GM12892 (cell line): ENCODE results near the gene DGLUCY.
"Not testable (repeated sequence)": the region's sequence is repeated elsewhere in the genome, so short reads cannot be mapped to it uniquely, and the experiment has no call there.

ENCODE experiments used
- DNase-seq: peaks from one replicate; pipeline ENCODE4 v3.0.0; 2011; ENCODE audit not compliant: insufficient read length
- FAIRE-seq: peaks from 2 replicates; lab custom pipeline; 2011; peaks lifted over from hg19 to GRCh38; lab: Jason Lieb, UNC
- POLR2A ChIP-seq: IDR thresholded peaks from 2 replicates; pipeline ENCODE4 v1.6.1; 2011; ENCODE audit warnings: low read depth, low read length, control low read depth
- POLR2AphosphoS5 ChIP-seq: IDR thresholded peaks from 2 replicates; pipeline ENCODE4 v1.6.1; 2011; ENCODE audit warnings: low read depth, low read length, control low read depth
- TAF1 ChIP-seq: IDR thresholded peaks from 2 replicates; pipeline ENCODE4 v1.6.1; 2011; ENCODE audit warnings: low read depth, mild to moderate bottlenecking, control low read depth, low read length, borderline replicate concordance

The DGLUCY gene

DNA sequence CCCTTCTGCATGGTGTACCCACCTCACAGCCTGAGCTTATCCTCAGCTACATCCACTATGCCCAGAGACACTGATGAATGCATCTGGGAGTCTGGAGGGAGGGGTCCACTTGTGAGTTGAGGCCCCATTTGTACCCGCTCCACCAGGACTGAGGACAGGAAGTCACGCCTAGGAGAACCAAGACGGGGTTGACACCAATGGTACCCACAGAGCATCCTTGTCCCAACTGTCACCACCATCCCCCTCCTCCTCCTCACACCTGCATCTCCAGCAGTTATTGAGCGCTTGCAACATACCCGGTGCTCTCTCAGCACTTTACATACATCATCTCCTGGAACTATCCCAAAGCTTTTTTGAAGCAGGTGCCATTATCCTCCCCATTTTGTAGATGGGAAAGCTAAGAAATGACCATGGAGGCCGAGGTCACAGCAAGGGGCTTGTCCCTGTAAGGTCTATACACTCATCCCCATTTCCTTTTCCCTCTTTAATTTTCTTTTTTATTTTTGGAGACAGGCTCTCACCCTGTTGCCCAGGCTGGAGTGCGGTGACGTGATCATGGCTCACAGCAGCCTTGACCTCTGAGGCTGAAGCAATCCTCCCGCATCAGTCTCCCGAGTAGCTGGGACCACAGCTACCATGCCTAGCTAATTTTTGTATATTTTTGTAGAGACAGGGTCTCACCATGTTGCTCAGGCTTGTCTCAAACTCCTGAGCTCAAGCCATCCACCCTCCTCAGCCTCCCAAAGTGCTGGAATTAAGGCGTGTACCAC lies 31.7 kb downstream of the DGLUCY start:
- TF ChIP-seq TAF1, result no peak
- TF ChIP-seq POLR2A, result no peak
- no peak for TF ChIP-seq POLR2AphosphoS5
- no peak for DNase-seq
- FAIRE-seq, result no peak

DNA sequence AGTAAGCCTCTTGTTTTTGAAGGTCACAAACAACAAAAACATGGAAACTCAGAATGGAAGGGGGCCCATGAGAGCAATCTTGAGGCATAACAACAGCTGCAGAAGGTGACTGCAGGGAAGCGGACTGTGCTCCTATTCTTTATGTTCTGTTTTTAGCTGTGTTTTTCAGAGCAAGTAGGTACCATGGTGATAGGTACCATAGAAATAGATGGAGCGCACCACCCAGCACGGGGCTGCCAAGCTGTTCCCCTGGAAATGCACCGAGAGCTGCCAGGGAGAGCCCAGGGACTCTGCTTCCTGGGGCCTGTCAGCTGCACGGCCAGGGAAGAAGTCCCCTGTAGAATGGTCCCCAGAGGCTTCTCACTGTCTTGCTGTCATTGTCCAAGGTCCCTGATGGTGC lies 32.8 kb downstream of the DGLUCY start:
- DNase-seq (no peak), FAIRE-seq (no peak)
- no peak for TF ChIP-seq POLR2A
- TF ChIP-seq TAF1, result no peak
- TF ChIP-seq POLR2AphosphoS5, result no peak

DNA sequence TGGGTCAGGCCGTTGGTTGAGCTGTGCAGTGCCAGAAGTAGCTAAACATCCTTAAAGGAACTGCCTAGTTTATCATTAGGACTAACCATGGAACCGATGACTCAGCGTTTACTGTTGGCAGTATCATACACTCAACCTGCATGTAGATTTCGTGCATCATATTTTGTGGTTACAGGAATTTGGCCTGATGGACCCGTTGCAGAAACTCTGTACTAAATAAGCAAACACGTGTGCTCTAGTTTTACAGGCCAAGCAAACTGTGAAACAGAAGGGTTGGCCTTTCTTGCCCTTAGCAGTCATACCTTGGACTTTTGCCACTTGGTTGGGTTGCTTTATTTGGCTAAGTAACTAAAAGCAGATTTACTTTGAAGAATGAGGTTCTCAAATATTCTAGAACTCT lies 35.6 kb downstream of the DGLUCY start:
- FAIRE-seq (no peak), DNase-seq (no peak)
- TF ChIP-seq POLR2A, result no peak
- TF ChIP-seq POLR2AphosphoS5, result no peak
- no peak for TF ChIP-seq TAF1

DNA sequence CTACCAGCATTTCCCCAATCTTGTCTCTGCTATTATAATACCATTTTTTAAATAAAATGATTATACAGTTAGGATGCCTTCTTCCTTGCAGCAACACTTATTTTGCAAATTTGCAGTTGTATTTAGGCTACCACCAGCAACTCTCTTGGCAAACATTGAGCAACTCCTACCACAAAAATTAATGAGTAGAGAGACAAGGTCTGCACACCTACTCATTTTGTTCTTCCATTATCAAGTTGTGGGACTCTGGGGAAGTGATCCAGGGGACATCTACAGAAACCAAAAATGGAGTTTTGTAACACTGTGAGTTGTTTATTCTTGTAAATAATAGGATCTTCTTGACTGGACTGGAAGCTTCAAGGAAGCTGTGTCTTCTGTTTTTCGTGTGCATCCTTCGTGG lies 38.6 kb downstream of the DGLUCY start:
- no peak for DNase-seq
- no peak for FAIRE-seq
- TF ChIP-seq TAF1 (no peak), POLR2A (no peak), POLR2AphosphoS5 (no peak)

- no peak for TF ChIP-seq POLR2A
- no peak for TF ChIP-seq TAF1
- no peak for TF ChIP-seq POLR2AphosphoS5
- FAIRE-seq, result no peak
Observed at GRCh38 chr14:91153360-91153759, 39.5 kb downstream of the DGLUCY start.

DNA sequence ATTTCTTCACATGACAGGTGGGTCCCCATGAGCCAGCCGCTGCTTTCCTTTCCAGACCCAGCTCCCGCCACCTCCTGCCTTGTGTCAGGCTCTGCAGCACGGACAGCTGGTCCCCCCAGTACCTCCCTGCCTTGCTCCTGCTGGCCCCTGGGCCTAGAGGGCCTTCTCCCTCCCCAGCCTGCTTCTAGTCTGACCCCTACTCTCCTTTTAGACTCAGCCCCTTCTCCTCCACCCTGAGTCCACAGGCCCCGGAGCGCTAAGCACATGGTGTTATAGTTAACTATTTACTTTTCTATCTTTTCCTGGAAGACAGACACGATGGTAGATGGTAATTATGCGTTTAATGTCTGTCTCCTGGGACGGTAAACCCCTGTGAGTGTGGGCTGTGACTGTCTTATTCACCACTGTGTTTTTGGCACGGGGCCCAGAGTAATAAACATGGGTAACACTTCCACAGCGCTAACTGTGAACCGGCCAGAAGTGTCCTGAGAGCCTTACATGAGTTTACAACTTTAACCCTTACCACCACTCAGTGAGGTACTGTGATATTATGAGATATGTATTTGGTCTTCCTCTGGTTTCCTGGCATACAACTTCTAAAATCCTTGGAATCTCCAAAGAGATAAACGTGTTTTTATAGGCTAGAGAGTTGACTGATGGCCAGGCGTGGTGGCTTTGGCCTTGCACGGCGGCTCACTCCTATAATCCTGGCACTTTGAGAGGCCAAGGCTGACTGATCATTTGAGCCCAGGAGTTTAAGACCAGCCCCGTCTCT lies 41.2 kb downstream of the DGLUCY start:
- no peak for FAIRE-seq

More at GRCh38 chr14:91153360-91153759, 39.5 kb downstream of the DGLUCY start:
- DNase-seq, result no peak

DNA sequence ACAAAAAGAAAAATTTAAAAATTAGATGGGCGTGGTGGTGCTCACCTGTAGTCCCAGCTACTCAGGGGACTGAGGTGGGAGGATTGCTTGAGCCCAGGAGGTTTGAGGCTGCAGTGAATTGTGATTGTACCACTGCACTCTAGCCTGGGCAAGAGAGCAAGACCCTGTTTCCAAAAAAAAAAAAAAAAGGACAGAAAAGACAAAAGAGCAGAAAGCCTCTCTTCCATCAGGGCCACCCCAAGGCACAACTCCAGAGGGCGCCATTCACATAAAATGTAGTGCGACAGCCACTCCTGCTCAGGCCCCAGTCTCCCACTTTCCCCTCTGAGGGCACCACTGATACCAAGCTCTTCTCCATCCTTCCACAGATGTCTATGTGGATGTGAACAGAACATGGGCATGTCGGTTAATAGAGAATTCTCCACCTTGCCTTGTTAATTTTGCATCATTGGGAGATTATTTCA lies 41.8 kb downstream of the DGLUCY start:
- FAIRE-seq (no peak), DNase-seq (no peak)
- TF ChIP-seq POLR2A, result no peak

More for the DNA sequence above, 41.2 kb downstream of the DGLUCY start:
- no peak for DNase-seq
- no peak for TF ChIP-seq TAF1
- TF ChIP-seq POLR2AphosphoS5, result no peak
- no peak for TF ChIP-seq POLR2A

GRCh38 chr14:91156142-91156666 lies 42.3 kb downstream of the DGLUCY start:
- not testable (repeated sequence) for FAIRE-seq, DNase-seq

GRCh38 chr14:91156877-91157276 lies 43.0 kb downstream of the DGLUCY start:
- DNase-seq, FAIRE-seq: not testable (repeated sequence)

DNA sequence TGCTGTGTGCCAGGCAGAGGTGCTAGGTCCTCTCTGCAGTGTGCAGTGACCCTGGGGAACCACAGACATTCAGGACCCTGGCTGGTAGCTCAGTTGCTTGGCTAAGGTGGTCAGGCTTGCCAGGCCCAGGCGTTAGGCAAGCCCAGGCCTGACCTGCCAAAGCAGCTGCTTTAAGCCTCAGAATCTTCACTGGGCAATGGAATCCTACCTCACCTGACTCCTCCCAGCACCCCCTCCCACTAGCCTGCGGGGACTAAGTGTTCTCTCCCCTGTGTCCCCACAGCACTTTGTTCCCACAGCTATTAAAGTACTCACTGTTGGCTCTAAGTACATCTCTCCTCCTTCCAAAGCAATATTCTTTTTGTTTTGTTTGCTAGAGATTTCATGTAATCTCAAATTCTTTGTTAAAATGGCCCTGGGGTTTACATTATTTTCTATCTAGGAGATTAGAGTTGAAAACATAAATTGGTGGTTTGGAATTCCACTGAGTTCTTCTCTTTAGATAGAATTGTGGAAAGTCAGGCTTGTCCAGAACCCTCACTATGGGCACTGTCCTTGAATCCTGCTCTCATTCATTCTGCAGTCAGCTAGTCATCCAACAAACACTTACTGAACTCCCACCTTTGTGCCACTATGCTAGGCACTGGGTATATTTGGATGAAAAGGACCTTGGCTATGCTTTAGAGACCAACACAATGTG lies 44.4 kb downstream of the DGLUCY start:
- FAIRE-seq (no peak), DNase-seq (no peak)

GRCh38 chr14:91159182-91159581 lies 45.3 kb downstream of the DGLUCY start:
- FAIRE-seq, result no peak
- DNase-seq, result no peak
- TF ChIP-seq TAF1, result no peak
- no peak for TF ChIP-seq POLR2AphosphoS5
- no peak for TF ChIP-seq POLR2A

More for the DNA sequence above, 44.4 kb downstream of the DGLUCY start:
- TF ChIP-seq POLR2AphosphoS5 (no peak), POLR2A (no peak), TAF1 (no peak)
